Mononuclear cell (primary cell): ENCODE measurements around the gene DROSHA. TPM values are rescaled to one million over a fixed set of nuclear protein-coding genes. Genes with fewer than 3 reads are reported as not detected.

Experiments used
- H3K27me3 ChIP-seq: 2 replicates; pipeline ENCODE4 v1.6.0; 2011; ENCODE audit warnings: low read length, control low read depth; ENCODE audit not compliant: insufficient read depth
- H3K4me1 ChIP-seq: 2 replicates; pipeline ENCODE4 v1.5.1; 2011; ENCODE audit warnings: mild to moderate bottlenecking, low read length, control low read depth; ENCODE audit not compliant: insufficient read depth
- H3K4me3 ChIP-seq: 2 replicates; pipeline ENCODE4 v1.5.1; 2011; ENCODE audit warnings: mild to moderate bottlenecking, low read length, moderate library complexity
- H3K9me3 ChIP-seq: 2 replicates; pipeline ENCODE4 v1.5.1; 2011; ENCODE audit warnings: low read depth, mild to moderate bottlenecking, control low read depth, low read length
- total RNA-seq: library from RNA; depleted of rRNA; stranded (reverse); fragments of >200 nt; gene quantifications from one replicate; pipeline ENCODE4 v1.2.3, GENCODE V29; 2012

DROSHA gene
- total RNA-seq, 1 donor, result 13.2 TPM

- Histone ChIP-seq H3K27me3 (no peaks in the 10 kb centered on the region), H3K4me3 (no peak overlapping the region), H3K9me3 (peaks cover 20% of the 10 kb centered on the region), H3K4me1 (no peaks in the 10 kb centered on the region)
These were observed 68.5 kb downstream of the DROSHA start for GRCh38 chr5:31463351-31463750.

DNA sequence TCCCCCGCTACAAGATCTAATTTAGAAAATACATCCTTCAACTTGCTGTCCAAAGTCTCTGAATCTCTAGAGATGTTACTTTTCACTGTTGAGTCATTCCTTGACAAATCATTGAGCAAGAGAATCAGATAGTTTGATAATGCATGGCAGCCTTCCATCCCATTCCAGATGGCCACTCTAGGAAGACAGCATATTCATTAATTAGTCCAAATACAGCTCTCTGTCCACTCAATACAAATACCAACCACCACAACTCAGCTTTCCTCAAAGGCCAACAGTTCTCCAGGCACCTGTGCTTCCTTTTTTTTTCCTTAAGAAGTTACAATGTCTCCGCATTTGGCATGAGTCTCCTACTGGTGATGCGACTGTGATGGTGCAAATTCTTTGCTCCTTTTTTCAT, 72.3 kb downstream of the DROSHA start:
- H3K4me1 ChIP-seq, result no peaks in the 10 kb centered on the region
- no peaks in the 10 kb centered on the region for H3K27me3 ChIP-seq
- H3K4me3 ChIP-seq, result no peak overlapping the region
- peaks cover 20% of the 10 kb centered on the region for H3K9me3 ChIP-seq

DNA sequence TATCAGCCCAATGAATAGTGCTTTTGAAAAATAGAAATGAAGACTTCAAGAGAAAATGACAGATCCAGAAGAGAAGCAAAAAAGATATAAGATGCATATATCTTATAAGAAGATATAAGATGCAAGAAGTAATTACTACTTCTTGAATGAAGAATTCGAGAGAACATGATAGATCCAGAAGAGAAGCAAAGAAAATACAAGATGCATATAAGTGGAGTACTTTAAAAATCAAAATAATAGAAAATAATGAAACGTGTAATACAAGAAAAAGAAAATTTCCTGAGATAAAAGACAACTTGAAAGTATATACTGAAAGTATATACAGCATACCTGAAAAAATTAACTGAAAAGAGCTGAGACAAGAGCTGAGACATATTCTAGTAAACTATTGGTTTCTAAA, 76.7 kb downstream of the DROSHA start:
- no peaks in the 10 kb centered on the region for H3K9me3 ChIP-seq
- no peak overlapping the region for H3K4me3 ChIP-seq
- H3K4me1 ChIP-seq, result no peaks in the 10 kb centered on the region
- H3K27me3 ChIP-seq, result no peaks in the 10 kb centered on the region

GRCh38 chr5:31453522-31453921, 78.4 kb downstream of the DROSHA start:
- Histone ChIP-seq H3K4me1 (no peaks in the 10 kb centered on the region), H3K4me3 (no peak overlapping the region), H3K9me3 (no peaks in the 10 kb centered on the region), H3K27me3 (no peaks in the 10 kb centered on the region)

GRCh38 chr5:31452314-31452713, 79.6 kb downstream of the DROSHA start:
- Histone ChIP-seq H3K27me3 (no peaks in the 10 kb centered on the region), H3K9me3 (no peaks in the 10 kb centered on the region), H3K4me1 (no peaks in the 10 kb centered on the region), H3K4me3 (no peak overlapping the region)

DNA sequence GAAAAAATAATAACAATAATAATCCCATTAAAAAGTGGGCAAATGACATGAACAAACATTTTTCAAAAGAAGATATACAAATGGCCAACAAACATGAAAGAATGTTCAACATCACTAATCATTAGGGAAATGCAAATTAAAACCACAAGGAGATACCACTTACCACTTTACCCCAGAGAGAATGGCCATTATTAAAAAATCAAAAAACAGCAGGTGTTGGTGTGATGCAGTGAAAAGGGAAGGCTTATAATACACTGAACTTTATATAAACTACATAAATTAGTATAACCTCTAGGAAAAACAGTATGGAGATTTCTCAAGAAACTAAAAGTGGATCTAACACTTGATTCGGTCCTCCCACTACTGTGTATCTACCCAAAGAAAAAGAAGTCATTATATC, 81.9 kb downstream of the DROSHA start:
- Histone ChIP-seq H3K27me3 (no peaks in the 10 kb centered on the region), H3K4me1 (no peaks in the 10 kb centered on the region), H3K4me3 (no peak overlapping the region), H3K9me3 (no peaks in the 10 kb centered on the region)

DNA sequence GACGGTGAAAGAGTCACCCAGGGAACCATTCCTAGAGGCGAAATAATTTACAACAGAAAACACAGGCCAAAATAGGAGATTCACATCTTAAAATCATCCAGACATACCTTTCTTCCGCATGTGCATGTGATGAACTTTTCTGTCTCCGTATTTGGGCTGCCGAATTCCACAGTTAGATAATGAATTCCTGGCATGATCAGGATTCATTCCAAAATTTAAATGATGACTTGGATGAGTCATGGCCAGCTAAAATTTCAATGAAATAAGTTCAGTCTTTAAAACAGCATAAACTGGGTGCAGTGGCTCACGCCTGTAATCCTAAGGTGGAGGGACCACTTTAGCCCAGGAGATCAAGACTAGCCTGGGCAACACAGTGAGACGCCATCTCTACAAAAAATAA, 82.7 kb downstream of the DROSHA start:
- no peaks in the 10 kb centered on the region for H3K27me3 ChIP-seq
- H3K9me3 ChIP-seq, result no peaks in the 10 kb centered on the region
- H3K4me3 ChIP-seq, result no peak overlapping the region
- no peaks in the 10 kb centered on the region for H3K4me1 ChIP-seq

DNA sequence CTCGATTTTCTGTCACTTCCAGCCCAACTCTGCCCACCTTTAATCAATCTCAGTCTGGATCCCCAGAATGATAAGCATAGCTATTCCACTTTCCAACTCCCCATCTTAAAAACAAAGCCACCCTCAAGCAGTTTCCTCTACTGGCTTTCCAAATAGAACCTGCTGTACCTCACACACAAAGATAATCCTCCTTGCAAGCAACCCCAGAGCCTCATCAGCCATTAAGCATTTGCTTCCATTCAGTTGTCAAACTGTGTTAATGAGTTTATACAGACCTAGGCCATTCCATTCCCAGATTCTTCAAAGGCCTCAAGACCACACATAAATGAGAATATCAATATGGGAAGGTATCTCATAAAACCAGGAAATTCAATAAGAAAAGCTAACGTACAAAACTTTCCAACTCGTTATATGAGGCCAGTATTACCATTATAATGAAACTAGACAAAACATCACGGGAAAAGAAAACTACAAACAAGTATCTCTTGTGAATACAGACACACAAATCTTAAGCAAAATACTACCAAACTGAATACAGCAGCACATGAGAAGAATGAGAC, 86.8 kb downstream of the DROSHA start:
- no peak overlapping the region for H3K4me3 ChIP-seq
- H3K27me3 ChIP-seq, result no peaks in the 10 kb centered on the region
- no peaks in the 10 kb centered on the region for H3K9me3 ChIP-seq

GRCh38 chr5:31443572-31443971, 88.3 kb downstream of the DROSHA start:
- Histone ChIP-seq H3K4me1 (no peaks in the 10 kb centered on the region), H3K27me3 (no peaks in the 10 kb centered on the region), H3K9me3 (no peaks in the 10 kb centered on the region), H3K4me3 (no peak overlapping the region)

More for the DNA sequence above, 86.8 kb downstream of the DROSHA start:
- no peaks in the 10 kb centered on the region for H3K4me1 ChIP-seq

- no peaks in the 10 kb centered on the region for H3K4me1 ChIP-seq
These were observed 89.7 kb downstream of the DROSHA start for GRCh38 chr5:31442058-31442745.

DNA sequence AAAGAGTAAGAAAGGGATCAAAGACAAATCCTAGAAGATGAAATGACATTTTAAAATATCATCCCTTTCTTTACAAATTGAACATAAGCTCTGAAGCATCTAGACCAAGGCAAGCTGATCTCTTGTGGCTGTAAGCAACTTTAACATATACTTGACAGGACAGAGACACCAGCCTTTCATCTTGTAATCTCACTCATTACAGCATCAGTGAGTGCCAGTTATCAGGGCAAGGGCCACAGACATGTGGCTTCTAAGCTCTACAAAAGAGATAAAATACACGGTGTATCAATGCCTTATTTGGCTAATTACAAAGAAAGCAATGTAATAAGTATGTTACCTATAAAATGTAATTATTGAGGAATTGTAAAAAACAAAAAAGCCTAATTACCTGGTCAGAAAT, 95.0 kb downstream of the DROSHA start:
- Histone ChIP-seq H3K4me1 (no peaks in the 10 kb centered on the region), H3K9me3 (no peaks in the 10 kb centered on the region), H3K27me3 (no peaks in the 10 kb centered on the region), H3K4me3 (no peak overlapping the region)

More at GRCh38 chr5:31442058-31442745, 89.7 kb downstream of the DROSHA start:
- H3K27me3 ChIP-seq, result no peaks in the 10 kb centered on the region
- H3K9me3 ChIP-seq, result no peaks in the 10 kb centered on the region
- H3K4me3 ChIP-seq, result no peak overlapping the region

GRCh38 chr5:31435730-31436129, 96.2 kb downstream of the DROSHA start:
- H3K9me3 ChIP-seq, result no peaks in the 10 kb centered on the region
- H3K4me3 ChIP-seq, result no peak overlapping the region
- H3K4me1 ChIP-seq, result no peaks in the 10 kb centered on the region
- H3K27me3 ChIP-seq, result no peaks in the 10 kb centered on the region

- Histone ChIP-seq H3K9me3 (no peaks in the 10 kb centered on the region), H3K27me3 (no peaks in the 10 kb centered on the region), H3K4me3 (no peak overlapping the region), H3K4me1 (no peaks in the 10 kb centered on the region)
These were observed 97.0 kb downstream of the DROSHA start for GRCh38 chr5:31434898-31435297.

DNA sequence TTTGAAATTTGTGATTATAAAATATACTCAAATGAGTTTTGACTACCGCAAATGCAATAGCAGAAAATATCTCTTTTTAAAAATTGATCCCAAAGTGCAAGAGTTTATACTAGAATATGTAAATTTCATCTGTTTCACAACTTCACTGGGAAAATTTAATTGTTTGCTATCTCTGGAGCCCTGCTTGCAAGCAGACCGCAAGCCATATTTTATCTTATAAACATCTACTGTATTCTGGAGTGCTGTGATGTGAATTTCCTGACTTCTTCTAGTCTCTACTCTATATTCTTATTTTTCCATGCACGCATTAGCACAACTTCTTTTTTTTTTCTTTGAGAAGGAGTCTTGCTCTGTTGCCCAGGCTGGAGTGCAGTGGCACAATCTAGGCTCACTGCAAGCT, 98.7 kb downstream of the DROSHA start:
- Histone ChIP-seq H3K9me3 (no peaks in the 10 kb centered on the region), H3K4me3 (no peak overlapping the region), H3K4me1 (no peaks in the 10 kb centered on the region), H3K27me3 (no peaks in the 10 kb centered on the region)

GRCh38 chr5:31427724-31428309, 104.1 kb downstream of the DROSHA start:
- Histone ChIP-seq H3K4me1 (no peaks in the 10 kb centered on the region), H3K27me3 (no peaks in the 10 kb centered on the region), H3K4me3 (no peak overlapping the region), H3K9me3 (no peaks in the 10 kb centered on the region)
